Measurements from ENCODE around the gene PRMT1. TPM values are rescaled to one million over a fixed set of nuclear protein-coding genes. Genes with fewer than 3 reads are reported as not detected.

PRMT1 gene
- total RNA-seq, 1 donor, result 341 TPM

DNA sequence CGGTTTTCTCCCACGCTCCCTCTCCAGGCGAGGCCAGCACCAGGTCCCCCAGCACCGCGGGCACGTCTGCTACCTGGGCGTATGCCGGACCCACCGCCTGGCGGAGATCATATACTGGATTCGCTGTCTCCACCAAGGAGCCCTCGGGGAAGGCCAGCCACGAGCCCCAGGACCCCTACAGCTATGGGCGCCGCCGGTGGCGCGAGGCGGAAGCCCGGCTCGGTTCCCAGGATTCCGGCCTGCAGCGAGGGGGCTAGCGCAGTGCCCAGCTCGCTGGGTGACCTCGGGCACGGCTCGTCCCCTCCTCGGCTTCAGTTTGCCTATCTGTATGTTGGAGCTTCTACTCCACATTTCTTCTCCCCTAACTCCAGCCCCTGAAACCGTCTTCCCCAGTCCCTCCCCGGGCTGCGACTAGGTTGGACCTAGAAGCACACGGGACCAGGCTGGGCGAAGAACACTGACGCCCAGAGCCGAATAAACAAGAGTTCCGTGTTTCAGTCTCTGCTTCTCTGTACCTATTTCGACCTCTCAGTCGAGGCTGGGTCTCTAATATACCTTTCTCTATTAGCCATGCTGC lies 13.1 kb downstream of the PRMT1 start:
- TF ChIP-seq, protein P1, sequence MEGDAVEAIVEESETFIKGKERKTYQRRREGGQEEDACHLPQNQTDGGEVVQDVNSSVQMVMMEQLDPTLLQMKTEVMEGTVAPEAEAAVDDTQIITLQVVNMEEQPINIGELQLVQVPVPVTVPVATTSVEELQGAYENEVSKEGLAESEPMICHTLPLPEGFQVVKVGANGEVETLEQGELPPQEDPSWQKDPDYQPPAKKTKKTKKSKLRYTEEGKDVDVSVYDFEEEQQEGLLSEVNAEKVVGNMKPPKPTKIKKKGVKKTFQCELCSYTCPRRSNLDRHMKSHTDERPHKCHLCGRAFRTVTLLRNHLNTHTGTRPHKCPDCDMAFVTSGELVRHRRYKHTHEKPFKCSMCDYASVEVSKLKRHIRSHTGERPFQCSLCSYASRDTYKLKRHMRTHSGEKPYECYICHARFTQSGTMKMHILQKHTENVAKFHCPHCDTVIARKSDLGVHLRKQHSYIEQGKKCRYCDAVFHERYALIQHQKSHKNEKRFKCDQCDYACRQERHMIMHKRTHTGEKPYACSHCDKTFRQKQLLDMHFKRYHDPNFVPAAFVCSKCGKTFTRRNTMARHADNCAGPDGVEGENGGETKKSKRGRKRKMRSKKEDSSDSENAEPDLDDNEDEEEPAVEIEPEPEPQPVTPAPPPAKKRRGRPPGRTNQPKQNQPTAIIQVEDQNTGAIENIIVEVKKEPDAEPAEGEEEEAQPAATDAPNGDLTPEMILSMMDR (IDR thresholded peaks at IDR 0.05; ENCODE audit: insufficient read depth, low read depth, low read length), result peak; percentile 2
- H3K4me3 ChIP-seq (ENCODE audit: low read depth, low read length), result peak overlapping the region; percentile 65
- no peak for DNase-seq (ENCODE audit: low read depth)

DNA sequence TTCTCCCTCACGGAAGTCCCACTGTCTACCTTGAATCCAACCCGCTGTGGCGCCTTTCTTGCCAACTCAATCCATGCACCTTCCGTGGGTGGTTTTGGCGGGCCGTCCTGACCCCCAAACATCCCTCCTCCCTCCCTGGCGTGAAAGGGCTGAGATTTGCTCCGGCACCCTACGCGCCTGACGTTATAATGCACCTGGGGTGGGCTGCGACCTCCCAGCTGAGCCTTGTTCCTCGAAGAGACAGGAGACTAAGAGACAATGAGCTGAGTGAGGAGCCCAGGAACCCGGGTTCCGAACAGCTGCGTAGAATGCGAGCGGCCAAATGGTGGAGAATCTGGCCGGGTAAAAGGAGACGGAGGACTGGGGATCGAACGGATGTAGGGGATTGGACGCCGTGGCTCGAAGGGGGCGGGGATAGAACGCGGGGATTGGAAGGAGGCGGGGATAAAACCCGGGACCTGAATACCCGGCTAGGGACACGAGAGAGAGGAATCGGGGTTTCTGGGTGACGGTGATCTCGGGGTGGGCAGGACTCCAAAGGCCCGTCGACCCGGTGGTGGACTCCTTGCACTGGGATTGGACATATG lies 13.7 kb downstream of the PRMT1 start, which contains the start of gene CPT1C:
TSS of gene CPT1C (plus strand) at position 461 of the 587 bp plus-strand sequence. CDS start 1,137 bp downstream, outside the sequence.
- peak; percentile 74 for DNase-seq (ENCODE audit: low read depth)
- H3K4me3 ChIP-seq (ENCODE audit: low read depth, low read length), result peak within 1 kb of the TSS; percentile 65
- TF ChIP-seq, protein P1 (IDR thresholded peaks at IDR 0.05; ENCODE audit: insufficient read depth, low read depth, low read length), result no peak

DNA sequence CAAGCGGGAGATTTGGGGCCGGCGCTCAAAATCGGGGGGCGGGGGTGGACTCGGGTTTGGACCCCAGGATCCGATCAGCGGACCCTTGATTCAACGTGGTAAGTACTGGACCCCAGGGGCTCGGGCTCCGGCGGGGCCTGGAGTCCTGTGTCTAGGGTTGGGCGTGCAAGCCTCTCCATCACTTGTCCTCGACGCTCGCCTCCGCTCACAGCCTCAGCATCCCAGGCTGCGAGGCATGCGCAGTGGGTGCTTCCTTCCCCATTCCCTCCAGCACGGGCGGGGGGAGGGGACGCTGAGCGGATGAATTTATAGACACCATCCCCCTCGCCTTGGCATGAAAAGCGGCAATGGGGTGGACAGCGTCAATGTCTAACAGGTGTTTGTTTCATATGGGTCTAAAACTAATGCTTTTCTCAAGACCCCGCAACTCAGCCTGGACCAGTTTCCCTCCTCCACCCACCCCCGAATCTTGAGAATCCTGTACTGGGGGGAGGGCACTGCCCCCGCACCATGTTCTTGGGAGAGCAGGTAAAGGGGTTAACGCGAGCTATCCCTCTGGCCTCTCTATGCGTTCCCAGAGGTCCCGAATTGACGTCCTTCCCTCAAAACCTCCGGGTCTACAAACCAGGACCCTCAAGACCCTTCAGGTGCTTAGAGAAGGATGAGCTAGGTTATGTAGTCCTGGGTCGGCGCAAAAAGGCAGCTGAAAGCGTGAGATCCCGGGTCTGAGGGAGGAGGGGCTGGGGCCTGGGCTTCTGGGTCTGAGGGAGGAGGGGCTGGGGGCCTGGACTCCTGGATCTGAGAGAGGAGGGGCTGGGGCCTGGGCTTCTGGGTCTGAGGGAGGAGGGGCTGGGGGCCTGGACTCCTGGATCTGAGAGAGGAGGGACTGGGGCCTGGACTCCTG lies 14.4 kb downstream of the PRMT1 start:
- TF ChIP-seq, protein P1 (IDR thresholded peaks at IDR 0.05; ENCODE audit: insufficient read depth, low read depth, low read length), result no peak
- peak overlapping the region; percentile 65 for H3K4me3 ChIP-seq (ENCODE audit: low read depth, low read length)
- DNase-seq (ENCODE audit: low read depth), result peak; percentile 55

DNA sequence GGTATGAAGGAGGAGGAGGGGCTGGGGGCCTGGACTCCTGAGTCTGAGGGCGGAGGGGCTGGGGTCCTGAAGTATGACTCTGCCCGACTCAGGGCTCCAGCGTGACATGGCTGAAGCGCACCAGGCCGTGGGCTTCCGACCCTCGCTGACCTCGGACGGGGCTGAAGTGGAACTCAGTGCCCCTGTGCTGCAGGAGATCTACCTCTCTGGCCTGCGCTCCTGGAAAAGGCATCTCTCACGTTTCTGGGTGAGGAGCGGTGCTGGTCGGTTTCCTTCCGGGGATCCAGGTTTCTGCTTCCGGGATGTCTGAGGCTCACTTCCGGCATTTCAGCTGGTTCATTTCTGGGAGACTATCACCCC lies 15.1 kb downstream of the PRMT1 start:
- H3K4me3 ChIP-seq (ENCODE audit: low read depth, low read length), result peak overlapping the region; percentile 65
- DNase-seq (ENCODE audit: low read depth), result no peak
- TF ChIP-seq, protein P1 (IDR thresholded peaks at IDR 0.05; ENCODE audit: insufficient read depth, low read depth, low read length), result no peak

DNA sequence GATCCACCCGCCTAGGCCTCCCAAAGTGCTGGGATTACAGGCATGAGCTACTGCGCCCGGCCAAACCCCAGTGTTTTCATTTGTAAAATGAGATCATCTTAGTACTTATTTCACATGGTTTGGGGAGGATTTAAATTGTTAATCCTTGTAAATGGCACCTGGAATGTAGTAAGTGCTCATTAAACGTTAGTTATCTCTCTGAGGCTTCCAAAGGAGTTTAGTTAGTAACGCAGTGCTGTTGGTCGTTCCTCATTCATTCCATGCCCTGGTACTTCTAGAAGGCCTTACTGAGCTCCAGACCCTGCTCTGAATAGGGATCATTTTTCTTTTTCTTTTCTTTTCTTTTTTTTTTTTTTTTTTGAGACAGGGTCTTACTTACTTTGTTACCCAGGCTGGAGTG lies 19.0 kb downstream of the PRMT1 start:
- no peak overlapping the region for H3K4me3 ChIP-seq (ENCODE audit: low read depth, low read length)
- TF ChIP-seq, protein P1 (IDR thresholded peaks at IDR 0.05; ENCODE audit: insufficient read depth, low read depth, low read length), result no peak
- no peak for DNase-seq (ENCODE audit: low read depth)

DNA sequence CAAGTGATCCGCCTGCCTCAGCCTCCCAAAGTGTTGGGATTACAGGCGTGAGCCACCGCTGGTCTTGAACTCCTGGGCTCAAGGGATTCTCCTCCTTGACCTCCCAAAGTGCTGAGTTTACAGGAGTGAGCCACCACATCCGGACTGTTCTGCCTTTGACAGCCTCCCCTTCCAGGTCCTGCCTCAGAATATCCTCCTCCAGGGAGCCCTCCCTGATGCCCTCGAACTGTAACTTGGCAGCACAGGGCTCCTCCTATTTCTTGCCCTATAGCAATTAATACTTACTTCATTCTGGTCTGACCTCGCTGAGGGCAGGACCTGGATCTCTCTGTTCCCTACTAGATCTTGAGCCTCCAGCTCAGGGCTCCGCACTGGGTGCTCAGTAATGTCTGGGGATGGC lies 19.8 kb downstream of the PRMT1 start:
- DNase-seq (ENCODE audit: low read depth), result no peak
- TF ChIP-seq, protein P1 (IDR thresholded peaks at IDR 0.05; ENCODE audit: insufficient read depth, low read depth, low read length), result no peak
- H3K4me3 ChIP-seq (ENCODE audit: low read depth, low read length), result no peak overlapping the region
